OCI-LY1 (cell line): ENCODE data around the gene TGFB3.

ENCODE experiments used
- H2AFZ ChIP-seq: fragments of 200-600 bp; sonication (generic), shearing (Covaris generic); 2 replicates; pipeline ENCODE4 v1.6.0; 2014; ENCODE audit warnings: antibody characterized with exemption, mild to moderate bottlenecking, low read length
- H3F3A ChIP-seq: fragments of 200-600 bp; sonication (generic), shearing (Covaris generic); 2 replicates; pipeline ENCODE4 v1.6.0; 2014; ENCODE audit warnings: mild to moderate bottlenecking, antibody characterized with exemption, low read length, moderate library complexity; ENCODE audit not compliant: insufficient read depth
- H3K27ac ChIP-seq: fragments of 200-600 bp; sonication (generic); 2 replicates; pipeline ENCODE4 v1.5.1; 2014; ENCODE audit warnings: low read length, mixed run types, mild to moderate bottlenecking, low read depth; ENCODE audit not compliant: poor library complexity, severe bottlenecking
- H3K27me3 ChIP-seq: fragments of 200-600 bp; sonication (generic); 2 replicates; pipeline ENCODE4 v1.6.0; 2014; ENCODE audit warnings: antibody characterized with exemption, mild to moderate bottlenecking, low read length, moderate library complexity; ENCODE audit not compliant: insufficient read depth
- H3K36me3 ChIP-seq: fragments of 200-600 bp; sonication (generic); 2 replicates; pipeline ENCODE4 v1.6.1; 2014; ENCODE audit warnings: mild to moderate bottlenecking, antibody characterized with exemption, low read length, moderate library complexity, mixed read lengths; ENCODE audit not compliant: insufficient read depth
- H3K4me1 ChIP-seq: fragments of 200-600 bp; sonication (generic); 2 replicates; pipeline ENCODE4 v1.5.1; 2014; ENCODE audit warnings: mild to moderate bottlenecking, low read length, moderate library complexity; ENCODE audit not compliant: insufficient read depth, severe bottlenecking
- H3K4me2 ChIP-seq: fragments of 200-600 bp; sonication (generic), shearing (Covaris generic); 2 replicates; pipeline ENCODE4 v1.6.1; 2014; ENCODE audit warnings: low read length
- H3K4me3 ChIP-seq: fragments of 200-600 bp; sonication (generic); 2 replicates; pipeline ENCODE4 v1.5.1; 2014; ENCODE audit warnings: low read length, low read depth, mild to moderate bottlenecking, mixed read lengths; ENCODE audit not compliant: poor library complexity, severe bottlenecking
- H3K79me2 ChIP-seq: fragments of 200-600 bp; shearing (Covaris generic); 2 replicates; pipeline ENCODE4 v1.6.1; 2016; ENCODE audit warnings: mixed run types, low read length, mixed read lengths; ENCODE audit not compliant: insufficient read depth
- H3K9ac ChIP-seq: fragments of 200-600 bp; sonication (generic), shearing (Covaris generic); 2 replicates; pipeline ENCODE4 v1.6.1; 2014; ENCODE audit warnings: mild to moderate bottlenecking, low read length, mixed read lengths
- H3K9me2 ChIP-seq: fragments of 200-600 bp; sonication (generic), shearing (Covaris generic); 2 replicates; pipeline ENCODE4 v1.6.1; 2014; ENCODE audit warnings: low read depth, mild to moderate bottlenecking, low read length, mixed read lengths
- H3K9me3 ChIP-seq: fragments of 200-600 bp; shearing (Covaris generic); 2 replicates; pipeline ENCODE4 v1.6.1; 2014; ENCODE audit warnings: low read length, mixed read lengths
- H4K20me1 ChIP-seq: fragments of 200-600 bp; sonication (generic), shearing (Covaris generic); 2 replicates; pipeline ENCODE4 v1.6.0; 2016; ENCODE audit warnings: mild to moderate bottlenecking, low read length; ENCODE audit not compliant: insufficient read depth
- CTCF ChIP-seq: fragments of 200-600 bp; sonication (generic), shearing (Covaris generic); IDR thresholded peaks from 2 replicates; pipeline ENCODE4 v1.5.1; 2017; ENCODE audit warnings: mild to moderate bottlenecking, antibody characterized with exemption, low read length, moderate library complexity, mixed read lengths
- EZH2 ChIP-seq: fragments of 200-600 bp; sonication (generic), shearing (Covaris generic); IDR thresholded peaks from 2 replicates; pipeline ENCODE4 v1.8.0; 2017; ENCODE audit warnings: borderline replicate concordance, mixed run types, mild to moderate bottlenecking, antibody characterized with exemption, low read length, moderate library complexity, mixed read lengths

Gene TGFB3

GRCh38 chr14:75933712-75934296 is 48.0 kb downstream of the TGFB3 start:
- no peaks in the 10 kb centered on the region for H3K79me2 ChIP-seq
- H2AFZ ChIP-seq = no peak overlapping the region
- no peaks in the 10 kb centered on the region for H3K27me3 ChIP-seq
- H3K27ac ChIP-seq = no peak overlapping the region
- no peaks in the 10 kb centered on the region for H3K9me2 ChIP-seq
- TF ChIP-seq CTCF = no peak
- TF ChIP-seq EZH2 = no peak
- no peaks in the 10 kb centered on the region for H3K9me3 ChIP-seq
- no peaks in the 10 kb centered on the region for H3K36me3 ChIP-seq
- no peaks in the 10 kb centered on the region for H3F3A ChIP-seq
- no peaks in the 10 kb centered on the region for H4K20me1 ChIP-seq
- H3K9ac ChIP-seq = no peak overlapping the region
- no peak overlapping the region for H3K4me2 ChIP-seq
- no peaks in the 10 kb centered on the region for H3K4me1 ChIP-seq
- H3K4me3 ChIP-seq = no peak overlapping the region

GRCh38 chr14:75928690-75929181 is 53.1 kb downstream of the TGFB3 start:
- H4K20me1 ChIP-seq = no peaks in the 10 kb centered on the region
- H3F3A ChIP-seq = no peaks in the 10 kb centered on the region
- H3K9me2 ChIP-seq = no peaks in the 10 kb centered on the region
- no peaks in the 10 kb centered on the region for H3K9me3 ChIP-seq
- no peaks in the 10 kb centered on the region for H3K27me3 ChIP-seq
- no peak overlapping the region for H3K4me3 ChIP-seq
- TF ChIP-seq CTCF (no peak), EZH2 (no peak)
- H3K27ac ChIP-seq = no peak overlapping the region
- H2AFZ ChIP-seq = no peak overlapping the region
- H3K36me3 ChIP-seq = no peaks in the 10 kb centered on the region
- no peak overlapping the region for H3K9ac ChIP-seq
- no peaks in the 10 kb centered on the region for H3K4me1 ChIP-seq
- H3K4me2 ChIP-seq = no peak overlapping the region
- H3K79me2 ChIP-seq = no peaks in the 10 kb centered on the region

- no peaks in the 10 kb centered on the region for H4K20me1 ChIP-seq
- TF ChIP-seq CTCF = no peak
- TF ChIP-seq EZH2 = no peak
- no peaks in the 10 kb centered on the region for H3K4me1 ChIP-seq
- H3K36me3 ChIP-seq = no peaks in the 10 kb centered on the region
- H3K27me3 ChIP-seq = no peaks in the 10 kb centered on the region
- H3K27ac ChIP-seq = no peak overlapping the region
- H3K79me2 ChIP-seq = no peaks in the 10 kb centered on the region
- no peaks in the 10 kb centered on the region for H3K9me2 ChIP-seq
- H3K4me3 ChIP-seq = no peak overlapping the region
- no peaks in the 10 kb centered on the region for H3F3A ChIP-seq
- H3K9ac ChIP-seq = no peak overlapping the region
- no peak overlapping the region for H3K4me2 ChIP-seq
- H2AFZ ChIP-seq = no peak overlapping the region
- no peaks in the 10 kb centered on the region for H3K9me3 ChIP-seq
Observed at GRCh38 chr14:75927564-75928087, 54.2 kb downstream of the TGFB3 start.
